Left forelimb (tissue), 1 donor: Measurements from ENCODE around the gene MED22.
"Not testable (repeated sequence)": the region's sequence is repeated elsewhere in the genome, so short reads cannot be mapped to it uniquely, and the experiment has no call there.

Source experiments
- DNase-seq: peaks from one replicate; pipeline ENCODE4 v3.0.0-alpha.2; 2018; ENCODE audit warnings: low spot score

MED22 gene

DNA sequence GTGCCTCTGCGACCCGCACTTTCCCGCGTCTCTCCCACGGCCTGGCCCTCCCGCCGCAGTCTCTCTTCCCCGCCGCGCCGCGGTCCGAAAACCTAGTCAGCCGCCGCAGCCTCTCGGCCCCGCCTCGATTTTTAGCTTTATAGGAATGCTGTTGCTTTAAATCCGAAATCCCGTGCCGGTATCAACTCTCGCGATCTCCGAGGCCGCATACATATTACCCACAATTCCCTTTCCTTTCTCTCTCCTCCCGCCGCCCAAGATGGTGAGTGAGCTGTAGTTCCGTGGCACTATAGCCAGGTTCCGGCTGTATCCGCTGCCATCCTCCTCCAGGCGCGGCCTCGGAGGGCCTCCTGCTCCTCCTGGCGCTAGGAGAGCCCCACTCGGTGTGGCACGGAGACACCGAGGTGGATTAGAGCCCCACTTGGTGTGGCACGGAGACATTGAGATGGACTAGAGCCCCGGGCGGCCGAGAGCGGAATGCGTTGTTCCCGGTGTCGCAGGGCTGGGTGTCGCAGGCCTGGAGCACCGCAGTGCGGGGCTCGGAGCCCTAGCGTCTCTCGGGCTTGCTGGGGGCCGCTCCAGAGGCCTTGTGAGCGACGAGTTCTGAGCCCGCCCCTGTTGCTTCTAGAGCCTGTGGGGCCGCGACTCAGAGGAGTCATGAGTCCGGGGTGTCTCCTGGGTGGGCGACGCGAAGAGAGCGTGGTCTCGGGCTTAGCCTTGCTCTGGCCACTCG, at the start of gene MED22, which contains the start of gene RPL7A:
Gene MED22 (minus strand): TSS at position 147 of the 733 bp plus-strand sequence. CDS start 1,469 bp downstream, outside the sequence.
Gene RPL7A (plus strand): TSS at position 234 of the 733 bp plus-strand sequence. CDS start 26 bp downstream, at position 260.
- DNase-seq: peak; percentile 94

- no peak for DNase-seq
These were observed 49.4 kb upstream of the MED22 start for GRCh38 chr9:133397370-133397769.

- no peak for DNase-seq
These were observed 49.0 kb upstream of the MED22 start for GRCh38 chr9:133396952-133397351.

- DNase-seq: no peak
These were observed 46.8 kb upstream of the MED22 start for GRCh38 chr9:133394687-133395271.

GRCh38 chr9:133393399-133393798, 45.5 kb upstream of the MED22 start:
- DNase-seq: no peak

DNA sequence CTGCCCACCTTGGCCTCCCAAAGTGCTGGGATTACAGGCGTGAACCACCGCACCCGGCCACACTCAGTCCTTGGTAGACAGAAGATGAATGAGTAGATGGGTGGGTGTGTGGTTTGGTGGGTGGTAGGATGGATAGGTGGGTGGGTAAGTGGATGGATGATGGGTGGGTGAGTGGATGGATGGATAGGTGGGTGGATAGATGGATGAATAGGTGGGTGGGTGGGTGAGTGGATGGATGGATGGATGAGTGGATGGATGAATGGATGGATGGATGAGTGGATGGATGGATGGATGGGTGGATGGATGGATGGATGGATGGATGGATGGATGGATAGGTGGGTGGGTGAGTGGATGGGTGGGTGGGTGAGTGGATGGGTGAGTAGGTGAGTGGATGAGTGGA, 44.4 kb upstream of the MED22 start:
- not testable (repeated sequence) for DNase-seq

DNA sequence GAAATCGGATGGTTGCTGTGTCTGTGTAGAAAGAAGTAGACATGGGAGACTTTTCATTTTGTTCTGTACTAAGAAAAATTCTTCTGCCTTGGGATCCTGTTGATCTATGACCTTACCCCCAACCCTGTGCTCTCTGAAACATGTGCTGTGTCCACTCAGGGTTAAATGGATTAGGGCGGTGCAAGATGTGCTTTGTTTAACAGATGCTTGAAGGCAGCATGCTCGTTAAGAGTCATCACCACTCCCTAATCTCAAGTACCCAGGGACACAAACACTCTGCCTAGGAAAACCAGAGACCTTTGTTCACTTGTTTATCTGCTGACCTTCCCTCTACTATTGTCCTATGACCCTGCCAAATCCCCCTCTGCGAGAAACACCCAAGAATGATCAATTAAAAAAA, 43.5 kb upstream of the MED22 start:
- DNase-seq: not testable (repeated sequence)

GRCh38 chr9:133390713-133391112, 42.8 kb upstream of the MED22 start:
- no peak for DNase-seq

GRCh38 chr9:133389562-133389961, 41.6 kb upstream of the MED22 start:
- no peak for DNase-seq

DNA sequence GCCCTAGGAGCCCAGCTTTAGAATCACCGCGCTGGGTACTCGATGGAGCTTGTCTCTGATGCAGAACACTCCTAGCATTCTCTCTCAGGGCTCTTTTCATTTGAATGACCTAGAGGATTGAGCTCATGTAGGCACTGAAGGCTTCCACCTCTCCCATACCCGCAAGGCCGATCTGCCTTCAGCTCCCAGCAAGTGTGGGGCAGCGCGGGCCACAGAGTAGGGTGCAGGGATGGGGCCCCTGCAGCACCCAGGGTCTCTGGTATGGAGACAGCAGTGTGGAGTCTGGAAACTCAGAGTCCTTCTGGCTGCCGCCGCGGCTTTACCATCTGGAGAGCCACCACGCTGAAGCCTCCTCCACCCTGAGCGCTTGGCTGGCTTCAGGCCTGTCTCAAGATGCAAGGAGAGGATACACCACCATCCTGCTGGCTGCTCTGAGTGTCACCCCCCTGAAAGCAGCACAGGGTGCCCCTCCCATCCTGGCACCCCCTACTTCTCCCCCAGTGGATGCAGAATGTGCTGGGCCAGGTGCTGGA, 41.2 kb upstream of the MED22 start:
- DNase-seq: no peak

GRCh38 chr9:133387680-133388079, 39.7 kb upstream of the MED22 start:
- no peak for DNase-seq

DNA sequence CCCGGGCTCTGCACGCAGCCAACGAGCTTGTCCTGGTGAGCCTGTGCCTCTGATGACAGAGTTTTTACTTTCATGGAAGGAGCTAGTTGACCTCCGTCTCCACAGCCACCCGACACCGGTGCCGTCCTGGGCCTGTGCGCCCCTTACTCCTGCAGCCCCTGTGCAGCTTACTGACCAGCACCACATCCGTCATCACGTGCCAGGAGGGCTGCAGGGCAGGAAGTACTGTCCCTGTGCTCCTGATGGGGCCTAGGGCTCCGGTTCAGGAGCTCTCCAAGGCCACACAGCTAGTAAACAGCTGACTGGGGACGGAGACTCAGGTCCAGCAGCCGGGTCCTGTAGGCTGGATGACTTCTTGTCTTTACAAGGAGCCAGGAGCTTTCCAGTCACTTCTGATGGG, 38.4 kb upstream of the MED22 start:
- no peak for DNase-seq

GRCh38 chr9:133385452-133385851, 37.5 kb upstream of the MED22 start:
- DNase-seq: no peak

GRCh38 chr9:133384736-133385321, 36.9 kb upstream of the MED22 start:
- no peak for DNase-seq

- no peak for DNase-seq
These were observed 35.5 kb upstream of the MED22 start for GRCh38 chr9:133383438-133383837.

DNA sequence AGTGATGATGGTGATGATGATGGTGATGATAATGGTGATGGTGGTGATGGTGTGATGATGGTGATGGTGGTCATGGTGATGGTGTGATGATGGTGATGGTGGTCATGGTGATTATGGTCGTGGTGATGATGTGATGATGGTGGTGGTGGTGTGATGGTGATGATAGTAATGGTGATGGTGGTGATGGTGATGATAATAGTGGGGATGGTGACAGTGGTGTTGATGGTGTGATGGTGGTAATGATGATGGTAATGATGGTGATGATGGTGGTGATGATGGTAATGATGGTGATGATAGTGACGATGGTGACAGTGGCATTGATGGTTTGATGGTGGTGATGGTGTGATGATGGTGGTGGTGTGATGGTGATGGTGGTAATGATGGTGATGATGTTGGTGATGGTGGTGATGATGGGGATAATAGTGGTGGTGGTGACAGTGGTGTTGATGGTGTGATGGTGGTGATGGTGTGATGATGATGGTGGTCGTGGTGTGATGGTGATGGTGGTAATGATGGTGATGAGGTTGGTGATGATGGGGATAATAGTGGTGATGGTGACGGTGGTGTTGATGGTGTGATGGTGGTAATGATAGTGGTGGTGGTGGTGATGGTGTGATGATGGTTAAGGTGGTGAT, 34.7 kb upstream of the MED22 start:
- DNase-seq: no peak

DNA sequence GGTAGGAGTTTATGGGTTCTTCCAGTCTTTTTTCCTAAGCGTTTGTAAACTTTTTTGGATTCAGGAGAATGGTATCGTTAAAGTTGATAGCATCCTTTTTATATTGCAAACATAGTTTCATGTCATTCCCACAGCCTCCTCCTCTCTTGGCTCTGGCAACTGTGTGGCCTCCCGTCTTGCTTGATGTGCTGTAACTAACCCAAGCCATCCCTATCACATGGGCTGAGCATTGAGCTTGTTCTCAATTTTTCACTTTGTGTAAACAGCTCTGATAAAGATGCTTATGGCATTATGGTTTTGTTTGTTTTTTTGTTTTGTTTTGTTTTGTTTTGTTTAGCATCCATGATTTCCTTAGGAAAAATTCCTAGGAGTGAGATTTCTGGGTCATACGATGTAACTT, 32.8 kb upstream of the MED22 start:
- no peak for DNase-seq

DNA sequence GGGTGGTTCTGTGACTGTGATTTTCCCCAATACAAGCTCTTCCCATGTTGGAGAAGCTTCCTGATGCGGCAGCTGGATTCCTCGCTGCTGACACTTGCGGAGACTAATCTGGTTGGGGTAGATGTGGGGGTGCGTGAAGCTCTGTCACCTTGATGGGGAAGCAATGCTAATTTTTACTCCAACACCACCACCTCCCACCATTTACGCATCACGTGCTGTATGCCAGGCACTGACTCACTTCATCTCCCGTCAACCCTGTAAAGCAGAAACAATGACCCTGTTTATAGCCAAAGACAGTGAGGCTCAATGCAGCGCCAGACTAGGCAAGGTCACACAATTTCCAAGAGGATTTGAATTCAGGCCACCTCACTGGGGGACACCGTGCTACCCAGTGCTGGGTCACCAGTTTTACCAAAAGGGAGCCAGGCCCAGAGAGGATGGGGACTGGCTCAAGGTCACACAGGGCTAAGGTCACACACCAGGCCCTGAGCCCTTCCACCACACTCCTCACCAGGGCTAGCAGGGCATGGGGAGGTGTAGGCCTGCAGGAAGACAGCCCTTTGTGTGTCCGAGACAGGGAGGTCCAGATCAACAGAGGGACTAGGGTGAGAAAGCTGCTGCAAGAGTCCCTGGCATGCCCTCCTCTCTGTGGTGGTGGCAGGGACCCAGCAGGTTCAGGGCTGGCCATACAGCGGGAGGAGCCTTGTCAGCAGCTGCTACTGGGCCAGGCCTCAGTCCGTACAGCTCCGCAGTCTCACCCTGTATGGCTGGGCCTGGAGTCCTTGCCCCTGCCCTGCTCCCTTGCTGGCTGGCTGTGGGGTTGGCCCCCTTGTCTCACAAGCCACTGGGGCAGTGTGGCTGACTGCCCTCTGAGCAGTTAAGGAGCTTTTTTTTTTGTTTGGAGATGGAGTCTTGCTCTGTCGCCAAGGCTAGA, 31.5 kb upstream of the MED22 start:
- DNase-seq: no peak

DNA sequence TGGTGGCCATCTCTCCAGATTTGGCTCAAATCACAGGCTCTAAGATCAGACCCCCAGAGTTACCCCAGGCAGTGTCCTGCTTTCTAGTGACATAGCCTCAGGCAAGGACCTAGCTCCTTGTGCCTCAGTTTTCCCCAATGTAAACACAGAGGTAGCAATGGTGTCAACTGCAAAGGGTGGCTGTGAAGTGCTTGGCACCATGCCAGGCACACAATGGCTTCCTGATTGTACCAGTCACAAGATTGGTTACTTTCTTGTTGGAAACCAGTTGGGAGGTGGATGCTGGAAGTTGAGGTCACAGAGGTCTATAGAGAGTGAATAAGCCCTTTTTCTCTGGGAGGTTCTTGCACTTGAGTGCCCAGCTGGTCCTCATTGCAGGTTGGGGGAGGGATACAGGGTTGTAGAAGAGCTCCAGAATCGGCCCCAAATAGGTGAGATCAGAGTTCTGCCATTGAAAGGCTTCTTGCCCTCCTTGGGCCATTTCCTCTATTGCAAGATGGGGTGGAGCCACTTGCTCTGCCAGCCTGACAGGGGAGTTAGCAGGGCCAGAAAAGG, 30.6 kb upstream of the MED22 start:
- no peak for DNase-seq

DNA sequence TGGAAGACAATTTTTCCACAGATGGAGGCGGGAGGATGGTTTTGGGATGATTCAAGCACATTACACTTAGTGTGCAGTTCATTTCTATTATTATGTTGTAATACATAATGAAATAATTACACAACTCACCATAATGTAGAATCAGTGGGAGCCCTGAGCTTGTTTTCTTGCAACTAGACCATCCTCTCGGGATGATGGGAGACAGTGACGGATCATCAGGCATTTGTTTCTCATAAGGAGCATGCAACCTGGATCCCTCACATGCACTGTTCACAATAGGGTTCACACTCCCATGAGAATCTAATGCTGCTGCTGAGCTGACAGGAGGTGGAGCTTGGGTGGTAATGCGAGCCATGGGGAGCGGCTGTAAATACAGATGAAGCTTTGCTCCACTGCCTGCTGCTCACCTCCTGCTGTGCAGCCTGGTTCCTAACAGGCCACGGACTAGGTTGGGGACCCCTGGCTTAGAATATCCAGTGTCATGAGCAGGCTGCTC, 29.8 kb upstream of the MED22 start:
- no peak for DNase-seq

DNA sequence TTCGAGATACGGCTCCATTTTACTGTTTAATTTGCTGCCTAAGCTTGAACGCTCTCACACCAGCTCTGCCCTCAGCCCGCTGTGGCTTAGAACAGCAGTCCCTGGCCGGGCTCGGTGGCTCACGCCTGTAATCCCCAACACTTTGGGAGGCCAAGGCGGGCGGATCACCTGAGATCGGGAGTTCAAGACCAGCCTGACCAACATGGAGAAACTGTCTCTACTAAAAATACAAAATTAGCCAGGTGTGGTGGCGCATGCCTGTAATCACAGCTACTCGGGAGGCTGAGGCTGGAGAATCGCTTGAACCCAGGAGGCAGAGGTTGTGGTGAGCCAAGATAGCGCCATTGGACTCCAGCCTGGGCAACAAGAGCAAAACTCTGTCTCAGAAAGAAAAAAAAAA, 29.3 kb upstream of the MED22 start:
- DNase-seq: not testable (repeated sequence)
